Stimulated activated CD4-positive, alpha-beta T cell treated with anti-CD3 and anti-CD28 coated beads, Interleukin-1b, Interleukin-23, amount 100 ng/mL, for 48 hours (primary cell): ENCODE results near the gene IFNLR1.
A peak's percentile ranks its signal among the peaks of the same experiment; 100 is the strongest.

Experiments
- DNase-seq: peaks from one replicate; pipeline ENCODE4 v3.0.0-alpha.2; 2020

Gene IFNLR1

DNA sequence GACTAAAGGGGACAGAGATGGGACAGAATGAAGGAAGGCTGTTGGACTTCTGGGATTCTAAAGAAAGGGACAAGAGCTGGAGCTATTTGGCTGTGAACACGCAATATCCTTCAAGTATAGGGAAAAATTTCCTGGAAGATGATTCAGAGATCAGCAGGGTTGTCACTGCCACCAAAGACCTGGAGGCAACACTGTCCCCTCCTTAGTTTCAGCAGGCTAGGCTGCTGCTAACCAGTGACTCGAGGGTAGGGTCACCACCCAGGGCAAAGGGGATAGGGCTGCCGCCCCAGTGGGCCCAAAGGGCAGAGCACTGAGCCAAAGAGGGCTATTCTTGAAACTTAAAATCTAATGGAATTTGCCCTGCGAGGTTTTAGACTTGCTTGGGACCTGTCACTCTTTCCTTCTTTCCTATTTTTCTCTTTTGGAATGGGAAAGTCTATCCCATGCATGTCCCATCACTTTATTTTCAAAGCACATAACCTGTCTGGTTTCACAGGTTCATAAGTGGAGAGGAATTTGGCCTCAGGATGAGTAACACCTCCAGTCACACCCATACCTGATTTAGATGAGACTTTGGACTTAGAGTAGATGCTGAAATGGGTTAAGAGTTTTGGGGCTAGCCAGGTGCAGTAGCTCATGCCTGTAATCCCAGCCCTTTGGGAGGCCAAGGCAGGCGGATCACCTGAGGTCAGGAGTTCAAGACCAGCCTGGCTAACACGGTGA, 11.9 kb downstream of the IFNLR1 start:
- no peak for DNase-seq

GRCh38 chr1:24173638-24174575, 13.2 kb downstream of the IFNLR1 start:
- DNase-seq = no peak

DNA sequence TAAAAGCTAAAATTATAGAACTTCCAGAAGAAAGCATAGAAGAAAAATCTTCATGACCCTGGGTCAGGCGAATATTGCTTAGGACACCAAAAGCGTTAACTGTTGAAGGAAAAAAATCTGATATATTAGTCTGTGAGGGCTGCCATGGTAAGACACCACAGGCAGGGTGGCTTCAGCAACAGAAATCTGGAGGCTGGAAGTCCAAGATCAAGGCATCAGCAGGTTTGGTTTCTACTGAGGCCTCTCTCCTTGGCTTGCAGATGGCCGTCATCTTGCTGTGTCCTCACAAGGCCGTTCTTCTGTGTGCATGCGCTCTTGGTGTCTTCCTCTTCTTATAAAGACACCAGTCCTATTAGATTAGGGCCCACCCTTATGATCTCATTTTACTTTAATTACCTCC, 14.5 kb downstream of the IFNLR1 start:
- no peak for DNase-seq

DNA sequence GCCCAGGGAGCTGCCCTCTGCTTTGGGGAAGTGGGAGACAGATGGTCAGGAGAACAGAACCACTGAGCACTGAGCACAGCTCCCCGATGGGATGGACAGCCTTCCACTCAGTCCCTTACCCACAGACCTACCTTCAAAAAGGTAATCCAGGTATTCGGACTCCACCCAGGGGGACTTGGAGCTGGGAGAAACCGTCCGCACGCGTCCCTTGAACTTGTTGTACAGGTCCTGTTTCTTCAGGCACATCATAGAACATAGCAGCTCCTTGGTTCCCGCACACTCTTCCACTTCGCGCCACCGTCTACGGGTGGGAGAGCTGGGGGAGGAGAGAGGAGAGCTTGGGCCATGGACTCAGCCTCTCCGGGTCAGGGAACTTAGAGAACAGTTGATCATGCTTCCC, 17.8 kb downstream of the IFNLR1 start:
- no peak for DNase-seq

GRCh38 chr1:24168245-24168644, 18.8 kb downstream of the IFNLR1 start:
- DNase-seq = no peak

DNA sequence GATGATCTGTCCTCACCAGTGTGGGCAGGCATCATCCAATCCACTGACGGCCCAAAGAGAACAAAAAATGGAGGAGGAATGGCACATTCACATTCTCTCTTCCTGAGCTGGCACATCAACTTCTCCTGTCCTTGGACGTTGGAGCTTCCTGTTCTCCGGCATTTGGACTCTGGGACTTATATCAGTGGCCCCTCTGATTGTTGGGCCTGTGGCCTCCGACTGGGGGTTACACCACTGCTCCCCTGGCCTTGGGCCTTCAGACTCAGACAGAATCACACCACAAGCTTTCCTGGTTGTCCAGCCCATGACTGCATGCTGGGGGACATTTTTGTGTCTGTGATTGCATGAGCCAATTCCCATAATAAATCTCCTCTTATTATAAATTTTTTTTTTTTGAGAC, 20.1 kb downstream of the IFNLR1 start:
- DNase-seq = no peak

DNA sequence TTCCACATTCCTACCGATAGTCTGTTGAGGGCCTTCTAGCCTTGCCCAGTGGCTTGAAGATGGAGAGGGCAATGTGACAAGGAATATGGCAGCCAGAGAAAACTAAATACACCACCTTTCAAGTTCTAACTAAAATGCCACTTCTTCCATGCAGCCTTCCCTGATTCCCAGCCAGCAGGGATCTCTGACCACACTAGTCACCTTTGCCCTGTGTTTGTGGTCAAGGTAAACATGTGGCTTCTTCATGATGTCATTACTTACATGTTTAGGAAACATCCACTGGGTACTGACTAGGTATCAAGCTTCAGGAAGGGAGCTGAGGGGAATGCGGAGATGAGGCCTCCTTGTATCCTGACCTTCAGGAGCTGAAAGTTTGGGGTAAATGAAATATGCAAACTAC, 21.6 kb downstream of the IFNLR1 start:
- no peak for DNase-seq

- no peak for DNase-seq
These were observed 23.1 kb downstream of the IFNLR1 start for GRCh38 chr1:24164004-24164403.

DNA sequence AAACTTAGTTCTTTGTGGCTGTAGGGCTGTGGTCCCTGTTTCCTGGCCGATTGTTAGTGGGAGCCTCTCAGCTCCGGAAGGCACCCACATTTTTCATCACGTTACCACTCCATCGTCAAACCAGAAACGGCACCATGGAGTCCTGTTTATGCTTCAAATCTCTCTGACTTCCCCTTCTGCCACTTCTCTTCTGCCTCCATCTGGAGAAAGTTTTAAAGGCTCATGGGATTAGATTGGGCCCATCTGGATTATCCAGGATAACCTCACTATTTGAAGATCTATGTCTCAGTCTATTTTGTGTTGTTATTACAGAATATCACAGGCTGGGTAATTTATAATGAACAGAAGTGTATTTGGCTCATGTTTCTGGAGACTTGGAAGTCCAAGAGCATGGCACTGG, 24.9 kb downstream of the IFNLR1 start:
- DNase-seq = no peak

GRCh38 chr1:24161270-24161669, 25.8 kb downstream of the IFNLR1 start:
- no peak for DNase-seq

DNA sequence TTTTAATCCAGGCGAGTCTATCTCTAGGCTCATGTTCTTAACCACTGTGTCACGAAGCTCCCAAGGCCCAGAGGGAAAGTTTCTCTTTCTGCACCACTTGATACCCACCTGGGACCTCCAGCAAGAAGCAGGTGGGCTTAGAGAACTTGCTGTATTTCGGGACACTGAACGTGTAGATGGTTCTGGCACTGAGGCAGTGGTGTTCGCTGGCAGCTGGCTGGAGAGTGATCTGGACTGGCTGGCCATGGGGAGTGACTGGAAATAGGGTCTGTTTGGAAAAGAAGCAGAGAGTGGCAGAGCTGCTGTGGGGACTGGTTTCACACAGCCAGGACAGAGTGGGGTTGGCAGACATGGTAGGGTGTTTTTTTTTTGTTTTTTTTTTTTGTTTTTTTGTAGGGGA, 27.7 kb downstream of the IFNLR1 start:
- DNase-seq = no peak

GRCh38 chr1:24157918-24158481, 29.1 kb downstream of the IFNLR1 start:
- DNase-seq = no peak

DNA sequence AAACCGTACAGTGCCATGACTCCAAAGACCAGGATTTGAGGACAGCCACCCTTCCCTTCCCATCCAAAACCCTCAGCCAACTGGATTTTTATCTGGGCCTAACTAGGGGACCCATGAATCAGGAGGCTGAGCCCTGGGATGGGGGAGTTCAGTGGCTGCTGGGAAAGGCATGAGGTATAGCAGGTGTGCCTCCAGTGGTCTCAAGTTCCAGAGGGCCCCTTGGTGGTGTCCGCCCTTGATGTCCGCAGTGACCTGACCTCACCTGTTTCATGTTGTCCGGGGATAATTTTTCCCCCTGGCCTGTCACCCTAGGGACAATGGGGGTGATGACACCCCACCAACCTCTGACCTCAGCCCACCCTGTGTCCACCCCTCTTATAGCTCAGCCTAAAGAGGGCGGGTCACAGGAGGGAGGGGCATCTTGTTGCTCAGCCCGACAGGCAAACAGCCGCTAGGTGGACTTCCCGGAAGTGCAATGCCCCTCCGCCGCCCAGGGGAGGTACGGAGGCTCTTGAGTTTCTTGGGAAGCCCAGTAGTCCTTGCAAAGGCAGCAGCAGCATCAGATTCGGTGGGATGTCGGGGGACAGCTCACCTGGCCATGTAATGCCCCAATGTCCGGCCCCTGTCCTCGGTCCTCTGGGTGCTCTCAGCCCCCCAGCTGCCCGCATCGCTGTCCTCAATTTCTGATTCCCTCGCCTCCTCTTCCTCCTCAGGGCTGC, 30.4 kb downstream of the IFNLR1 start:
- no peak for DNase-seq

- DNase-seq = no peak
These were observed 31.9 kb downstream of the IFNLR1 start for GRCh38 chr1:24155011-24155782.

GRCh38 chr1:24154215-24154614, 32.9 kb downstream of the IFNLR1 start:
- no peak for DNase-seq

DNA sequence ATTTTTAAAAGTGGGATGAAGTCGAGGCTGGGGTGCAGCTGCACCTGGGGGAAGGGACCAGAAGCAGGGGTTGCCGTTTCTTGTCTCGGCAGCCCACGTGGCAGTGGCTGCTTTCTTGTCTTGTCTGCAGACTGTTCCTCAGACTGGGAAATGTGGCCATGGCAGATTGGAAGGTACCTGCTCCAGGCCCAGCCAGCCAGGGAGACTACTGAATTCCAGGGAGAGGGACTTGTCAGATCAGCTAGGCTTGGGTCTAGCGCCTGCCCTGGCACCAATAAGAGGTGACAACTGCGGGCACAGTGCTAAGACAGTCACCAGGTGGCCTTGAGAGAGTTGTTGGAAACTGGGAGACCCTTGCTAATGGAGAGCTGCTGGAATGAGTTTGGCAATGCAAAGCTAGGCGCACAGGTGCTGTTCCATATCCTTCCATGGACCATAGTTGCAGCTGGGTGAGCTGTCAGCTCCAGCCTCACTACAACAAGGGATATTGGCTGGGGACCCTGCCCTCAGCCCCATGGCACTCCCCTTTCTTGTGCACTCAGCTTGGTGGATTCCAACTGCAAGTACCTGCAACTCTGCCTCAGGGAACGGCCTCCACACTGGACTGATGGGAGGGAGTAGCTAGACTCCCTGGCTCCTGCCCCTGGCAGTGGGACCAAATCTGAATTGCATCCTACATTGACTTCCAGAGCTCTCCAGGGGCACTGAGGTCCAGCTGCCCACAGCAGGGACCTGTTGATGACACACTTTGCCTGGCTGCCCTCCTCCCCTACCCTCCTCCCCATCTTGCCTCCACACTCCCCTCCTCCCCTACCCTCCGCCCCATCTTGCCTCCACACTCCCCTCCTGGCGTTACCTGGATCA, 34.2 kb downstream of the IFNLR1 start:
- no peak for DNase-seq

DNA sequence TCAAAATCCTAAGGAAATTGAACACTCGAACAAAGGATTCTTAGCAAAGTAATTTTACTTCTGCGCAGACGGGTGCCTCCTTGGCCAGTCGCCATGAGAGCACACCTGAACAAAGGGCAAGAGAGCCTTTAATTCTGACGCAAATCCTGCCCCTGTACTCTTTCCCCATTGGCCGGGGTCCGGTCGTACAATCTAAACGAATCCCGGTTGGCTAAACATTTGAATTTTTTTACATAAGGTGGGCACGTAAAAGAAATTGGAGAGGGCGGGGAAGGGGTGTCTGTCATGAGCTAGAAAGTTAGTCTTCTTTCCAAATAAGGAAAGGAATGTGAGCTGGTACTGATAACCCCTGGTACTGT, 35.9 kb downstream of the IFNLR1 start:
- DNase-seq = no peak

- DNase-seq = peak; percentile 87
These were observed 36.6 kb downstream of the IFNLR1 start for GRCh38 chr1:24150234-24151174.

DNA sequence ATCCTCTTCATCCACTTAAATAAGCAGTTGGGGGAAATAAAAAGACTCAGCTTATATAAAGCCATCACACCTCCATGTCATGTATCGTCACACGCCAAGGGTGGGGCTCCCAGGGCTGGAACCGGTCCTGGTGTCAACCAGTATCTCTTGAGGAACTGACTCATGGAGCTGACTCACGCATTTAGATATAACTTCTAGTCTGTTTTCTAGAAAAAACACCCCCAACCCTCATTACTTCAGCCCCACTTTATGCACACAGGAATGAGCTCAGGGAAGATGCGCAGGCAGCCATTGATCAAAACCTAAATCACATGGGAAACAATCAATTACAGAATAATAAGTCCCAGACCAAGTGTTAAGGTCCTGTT, 37.2 kb downstream of the IFNLR1 start:
- peak; percentile 71 for DNase-seq

DNA sequence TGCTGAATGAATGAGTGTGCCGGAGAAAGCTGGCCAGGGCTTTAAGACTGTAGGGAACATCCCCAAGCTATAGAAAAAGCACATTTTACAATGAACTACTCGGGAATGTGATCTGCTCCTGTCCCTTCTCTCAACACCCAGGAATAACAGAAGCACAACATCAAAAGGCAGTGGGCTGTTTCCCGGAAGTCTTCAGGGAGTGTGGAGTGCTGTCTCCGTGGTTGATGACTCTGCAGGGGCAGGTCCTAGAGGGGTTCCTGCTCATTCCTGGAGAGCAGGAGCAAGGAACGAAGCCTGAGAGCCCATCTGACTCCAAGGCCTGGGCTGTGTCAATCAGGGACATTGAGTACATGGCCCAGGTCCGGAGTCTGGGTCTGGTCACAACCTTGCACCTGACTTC, 39.3 kb downstream of the IFNLR1 start:
- no peak for DNase-seq
